ENCODE measurements around the gene CPT2. TPM values are rescaled to one million over a fixed set of nuclear protein-coding genes. Genes with fewer than 3 reads are reported as not detected.
A peak's percentile ranks its signal among the peaks of the same experiment; 100 is the strongest.

The CPT2 gene
- total RNA-seq, 4 donors from 2014 or later = 11.4 to 19.1 (median 16.0) TPM

DNA sequence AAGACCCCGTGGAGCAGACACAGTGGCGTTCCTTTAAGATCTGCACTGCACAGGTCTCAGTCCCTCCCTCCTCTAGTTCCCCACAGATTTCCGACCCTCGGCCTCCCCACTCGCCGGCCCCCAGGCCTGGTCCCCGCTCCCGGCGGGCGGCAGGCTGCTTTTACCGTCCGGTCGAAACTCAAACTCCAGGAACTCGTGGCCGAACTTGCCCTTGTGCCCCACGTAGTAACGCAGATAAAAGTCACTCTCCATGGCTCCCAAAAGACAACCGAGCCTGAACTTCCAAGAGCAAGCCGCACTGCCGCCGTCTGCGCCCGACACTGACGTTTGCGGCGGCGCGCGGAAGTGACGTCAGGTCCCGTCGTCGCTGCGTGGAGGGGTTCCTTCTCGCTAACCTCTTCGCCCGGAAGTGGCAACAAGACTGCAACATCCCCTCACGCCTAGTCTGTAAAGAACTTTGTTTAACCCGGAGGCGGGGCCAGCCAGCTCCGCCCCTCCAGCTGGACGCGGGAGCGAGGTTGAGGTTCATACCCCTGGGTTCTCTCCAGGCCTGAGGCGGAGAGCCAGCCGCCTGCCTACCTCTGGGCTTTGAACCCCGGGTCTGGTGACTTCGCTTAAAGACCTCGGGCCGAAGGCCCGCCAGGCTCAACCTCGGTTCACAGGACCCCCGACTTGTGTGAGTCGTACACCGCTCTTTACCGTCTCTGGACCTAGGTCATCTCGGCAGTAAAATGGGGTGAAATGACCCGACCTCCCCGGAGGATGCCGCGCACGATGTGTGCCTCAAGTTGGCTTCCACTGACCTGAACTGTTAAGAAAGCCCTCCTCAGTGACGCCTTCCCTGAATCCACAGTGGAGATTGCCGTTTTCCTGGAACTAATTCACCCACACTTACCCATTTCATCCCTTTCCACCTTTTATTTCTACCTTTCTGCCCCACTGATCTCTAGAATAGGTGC, 41.9 kb downstream of the CPT2 start, which contains the start of gene MAGOH:
TSS of gene MAGOH (minus strand) at position 322 of the 959 bp plus-strand sequence. CDS start at position 252, 70 bp downstream.
- WGBS = 3% methylated on average over 42 of the region's 64 CpGs
- Histone ChIP-seq H3K4me1 (peaks cover 18 to 34% (median 30%) of the 10 kb centered on the region in 4 donors), H3K36me3 (peaks cover 12 to 31% (median 26%) of the 10 kb centered on the region in 4 donors), H3K27ac (replicated peaks in 1 of 4) (peak within 1 kb of the TSS; percentile 78 to 84 (median 80)), H3K4me3 (peak within 1 kb of the TSS; percentile 79 to 98 (median 94)), H3K27me3 (no peaks in the 10 kb centered on the region), H3K9me3 (no peaks in the 10 kb centered on the region)
- TF ChIP-seq POLR2AphosphoS5 (IDR thresholded peaks at IDR 0.05) (peak; percentile 97 to 99), EP300 (IDR thresholded peaks at IDR 0.05) (no peak), POLR2A (IDR thresholded peaks at IDR 0.05; ENCODE audit: low read depth) (no peak)
- TF ChIP-seq, protein P1, sequence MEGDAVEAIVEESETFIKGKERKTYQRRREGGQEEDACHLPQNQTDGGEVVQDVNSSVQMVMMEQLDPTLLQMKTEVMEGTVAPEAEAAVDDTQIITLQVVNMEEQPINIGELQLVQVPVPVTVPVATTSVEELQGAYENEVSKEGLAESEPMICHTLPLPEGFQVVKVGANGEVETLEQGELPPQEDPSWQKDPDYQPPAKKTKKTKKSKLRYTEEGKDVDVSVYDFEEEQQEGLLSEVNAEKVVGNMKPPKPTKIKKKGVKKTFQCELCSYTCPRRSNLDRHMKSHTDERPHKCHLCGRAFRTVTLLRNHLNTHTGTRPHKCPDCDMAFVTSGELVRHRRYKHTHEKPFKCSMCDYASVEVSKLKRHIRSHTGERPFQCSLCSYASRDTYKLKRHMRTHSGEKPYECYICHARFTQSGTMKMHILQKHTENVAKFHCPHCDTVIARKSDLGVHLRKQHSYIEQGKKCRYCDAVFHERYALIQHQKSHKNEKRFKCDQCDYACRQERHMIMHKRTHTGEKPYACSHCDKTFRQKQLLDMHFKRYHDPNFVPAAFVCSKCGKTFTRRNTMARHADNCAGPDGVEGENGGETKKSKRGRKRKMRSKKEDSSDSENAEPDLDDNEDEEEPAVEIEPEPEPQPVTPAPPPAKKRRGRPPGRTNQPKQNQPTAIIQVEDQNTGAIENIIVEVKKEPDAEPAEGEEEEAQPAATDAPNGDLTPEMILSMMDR (IDR thresholded peaks at IDR 0.05) = no peak
- intact Hi-C loops (cut with DNase I) = no loop called here
- peak; percentile 98 for DNase-seq (ENCODE audit: extremely low spot score)

DNA sequence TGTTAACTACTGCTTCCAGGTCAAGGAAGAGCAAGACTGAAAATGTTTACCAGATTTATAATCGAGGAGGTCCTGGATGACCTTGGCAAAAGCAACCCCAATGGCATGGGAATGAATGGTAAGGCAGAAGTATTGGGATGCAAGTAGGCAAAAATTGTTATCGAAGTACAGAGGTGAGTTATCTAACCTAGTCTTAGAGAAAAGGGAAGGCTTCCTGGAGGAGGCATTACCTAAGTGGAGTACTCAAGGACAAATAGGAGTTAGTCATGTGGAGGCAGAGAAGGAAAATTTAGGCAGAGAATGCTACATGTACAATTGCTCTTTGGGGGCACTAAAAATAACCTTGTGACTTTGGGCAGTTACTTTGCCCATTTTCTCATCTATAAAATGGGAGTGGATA, 45.2 kb downstream of the CPT2 start:
- peaks cover 15 to 19% (median 17%) of the 10 kb centered on the region in 4 donors for H3K4me1 ChIP-seq
- intact Hi-C loops (cut with DNase I) = no loop called here
- WGBS = 80% methylated on average over 2 of the region's 2 CpGs
- no peaks in the 10 kb centered on the region for H3K27me3 ChIP-seq
- H3K4me3 ChIP-seq = no peak overlapping the region
- TF ChIP-seq POLR2AphosphoS5 (IDR thresholded peaks at IDR 0.05) = no peak
- TF ChIP-seq, protein P1 (IDR thresholded peaks at IDR 0.05) = no peak
- TF ChIP-seq POLR2A (IDR thresholded peaks at IDR 0.05; ENCODE audit: low read depth) = no peak
- TF ChIP-seq EP300 (IDR thresholded peaks at IDR 0.05) = no peak
- no peaks in the 10 kb centered on the region for H3K36me3 ChIP-seq
- no peak for DNase-seq (ENCODE audit: extremely low spot score)
- no peaks in the 10 kb centered on the region for H3K9me3 ChIP-seq
- H3K27ac ChIP-seq (replicated peaks in 1 of 4) = no peak overlapping the region

DNA sequence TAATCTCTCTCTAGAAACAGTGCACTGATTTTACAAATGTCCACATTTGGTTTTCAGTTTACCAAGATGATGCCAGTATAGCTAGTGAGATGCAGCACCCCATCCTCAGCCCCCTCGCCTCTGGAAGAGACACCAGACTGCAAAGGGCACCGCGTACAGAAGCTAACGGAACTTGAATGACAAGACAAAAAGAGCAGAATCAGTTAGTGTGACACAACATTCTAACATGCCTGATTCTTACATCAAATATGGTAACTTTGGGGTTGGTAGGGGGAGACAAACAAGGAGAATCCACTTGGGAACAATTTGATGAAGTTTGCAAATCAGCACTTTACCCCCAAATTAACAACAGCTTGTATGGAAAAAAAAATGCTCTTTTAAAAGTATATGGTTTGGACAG, 45.8 kb downstream of the CPT2 start:
- TF ChIP-seq POLR2AphosphoS5 (IDR thresholded peaks at IDR 0.05) = no peak
- TF ChIP-seq EP300 (IDR thresholded peaks at IDR 0.05) = no peak
- TF ChIP-seq, protein P1 (IDR thresholded peaks at IDR 0.05) = no peak
- no peak for TF ChIP-seq POLR2A (IDR thresholded peaks at IDR 0.05; ENCODE audit: low read depth)
- 87% methylated on average over 4 of the region's 4 CpGs for WGBS
- Histone ChIP-seq H3K36me3 (no peaks in the 10 kb centered on the region), H3K27ac (replicated peaks in 1 of 4) (no peak overlapping the region), H3K4me1 (peaks cover 10 to 13% (median 12%) of the 10 kb centered on the region in 4 donors), H3K27me3 (no peaks in the 10 kb centered on the region), H3K4me3 (no peak overlapping the region), H3K9me3 (no peaks in the 10 kb centered on the region)
- DNase-seq (ENCODE audit: extremely low spot score) = no peak
- intact Hi-C loops (cut with DNase I) = no loop called here

DNA sequence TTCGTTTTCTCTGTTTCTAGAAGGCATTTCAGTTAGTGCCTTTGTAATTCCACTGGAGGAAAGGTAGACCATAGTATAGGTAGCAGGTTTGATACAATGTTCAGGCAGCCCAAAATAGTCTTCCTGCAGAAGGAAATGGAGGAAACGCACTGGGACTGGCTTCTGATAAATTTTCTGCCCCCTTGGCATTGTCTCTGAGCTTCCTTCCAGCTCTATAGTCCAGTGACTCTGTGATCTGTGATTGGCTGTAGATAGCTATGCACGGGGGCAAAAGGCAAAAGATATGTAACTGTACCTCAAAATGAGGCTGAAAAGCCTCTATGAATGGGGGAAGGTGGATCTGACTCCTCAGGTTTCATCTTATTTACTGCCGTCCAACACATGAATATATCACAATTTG, 47.5 kb downstream of the CPT2 start:
- 80% methylated on average over 4 of the region's 4 CpGs for WGBS
- Histone ChIP-seq H3K4me3 (no peak overlapping the region), H3K36me3 (no peaks in the 10 kb centered on the region), H3K27me3 (no peaks in the 10 kb centered on the region), H3K9me3 (no peaks in the 10 kb centered on the region), H3K27ac (replicated peaks in 1 of 4) (no peak overlapping the region), H3K4me1 (peaks cover under 1 to 1% (median under 1%) of the 10 kb centered on the region in 4 donors)
- intact Hi-C loops (cut with DNase I) = no loop called here
- DNase-seq (ENCODE audit: extremely low spot score) = no peak
- TF ChIP-seq POLR2A (IDR thresholded peaks at IDR 0.05; ENCODE audit: low read depth) (no peak), POLR2AphosphoS5 (IDR thresholded peaks at IDR 0.05) (no peak), EP300 (IDR thresholded peaks at IDR 0.05) (no peak)
- TF ChIP-seq, protein P1 (IDR thresholded peaks at IDR 0.05) = no peak
